CD4-positive, alpha-beta T cell (primary cell): ENCODE results near the gene ANXA8. TPM values are rescaled to one million over a fixed set of nuclear protein-coding genes. Genes with fewer than 3 reads are reported as not detected.
A peak's percentile ranks its signal among the peaks of the same experiment; 100 is the strongest.
"Not testable (repeated sequence)": the region's sequence is repeated elsewhere in the genome, so short reads cannot be mapped to it uniquely, and the experiment has no call there.

Experiments
- ATAC-seq: fragments of 200-7000 bp; cut with Tn5 transposase; one replicate; pipeline ENCODE4 v1.10.0; 2022; ENCODE audit warnings: mild to moderate bottlenecking; ENCODE audit not compliant: poor library complexity
- CTCF ChIA-PET: fragments of 350-600 bp; sonication (Branson Sonifier 250); formaldehyde crosslinking; loops from one replicate; lab custom pipeline; 2021; ENCODE audit warnings: antibody characterized with exemption, inconsistent platforms; lab: Charles Lee
- POLR2A ChIA-PET: fragments of 350-600 bp; sonication (Branson Sonifier 250); formaldehyde crosslinking; loops from one replicate; lab custom pipeline; 2021; ENCODE audit warnings: antibody characterized with exemption, inconsistent platforms; lab: Charles Lee
- DNase-seq, 14 experiments: peaks; one replicate each; pipeline ENCODE4 v3.0.0-alpha.2; 2013 to 2020; ENCODE audit warnings: mixed read lengths in 2 of 14
- H3K27ac ChIP-seq, 2 donors: one replicate each; pipeline versions ENCODE4 v1.5.1 to v1.7.0; 2013; ENCODE audit warnings: low read length in 2 of 2, low read depth in 1 of 2, mild to moderate bottlenecking in 1 of 2
- H3K27me3 ChIP-seq, 2 experiments: 1 replicate in 1 of 2; 2 replicates in 1 of 2; pipeline versions ENCODE4 v1.6.1 to v1.7.0; 2013; ENCODE audit warnings: low read length in 2 of 2, control low read depth in 1 of 2, mild to moderate bottlenecking in 1 of 2, moderate library complexity in 1 of 2; ENCODE audit not compliant: insufficient read depth in 2 of 2, control insufficient read depth in 1 of 2
- H3K36me3 ChIP-seq: one replicate; pipeline ENCODE4 v1.6.1; 2013; ENCODE audit warnings: low read length, control low read depth; ENCODE audit not compliant: insufficient read depth
- H3K4me1 ChIP-seq: one replicate; pipeline ENCODE4 v1.6.1; 2013; ENCODE audit warnings: low read length, control low read depth; ENCODE audit not compliant: insufficient read depth
- H3K4me3 ChIP-seq: one replicate; pipeline ENCODE4 v1.5.1; 2013; ENCODE audit warnings: mild to moderate bottlenecking, low read length, moderate library complexity
- H3K9me3 ChIP-seq, 2 experiments: 1 replicate in 1 of 2; 2 replicates in 1 of 2; pipeline versions ENCODE4 v1.6.1 to v1.7.0; 2013; ENCODE audit warnings: low read length in 2 of 2, mild to moderate bottlenecking in 2 of 2, control low read depth in 1 of 2, moderate library complexity in 1 of 2; ENCODE audit not compliant: control insufficient read depth in 1 of 2, insufficient read depth in 1 of 2
- H3K27ac Mint-ChIP-seq: one replicate; pipeline ENCODE4 v1.8.0; 2020; ENCODE audit warnings: mixed read lengths
- H3K27me3 Mint-ChIP-seq: one replicate; pipeline ENCODE4 v1.8.0; 2021; ENCODE audit warnings: mixed read lengths
- H3K36me3 Mint-ChIP-seq: one replicate; pipeline ENCODE4 v1.8.0; 2021; ENCODE audit warnings: low read depth, mixed read lengths
- H3K4me1 Mint-ChIP-seq: one replicate; pipeline ENCODE4 v1.8.0; 2021; ENCODE audit warnings: low read depth, mixed read lengths
- H3K4me3 Mint-ChIP-seq: one replicate; pipeline ENCODE4 v1.8.0; 2020; ENCODE audit warnings: mild to moderate bottlenecking, mixed read lengths
- H3K9me3 Mint-ChIP-seq: one replicate; pipeline ENCODE4 v1.8.0; 2020; ENCODE audit warnings: mixed read lengths
- CTCF ChIP-seq: fragments of 200-600 bp; IDR thresholded peaks from one replicate; pipeline ENCODE4 v1.8.0; 2022; ENCODE audit warnings: antibody characterized with exemption, mild to moderate bottlenecking
- intact Hi-C, 2 experiments: fragments of 100-400 bp; cut with DNase I in 1 of 2; cut with micrococcal nuclease in 1 of 2; formaldehyde crosslinking; loops; one replicate each; pipeline versions ENCODE4 v1.15.1 to v1.9.0; 2023 to 2025; cut with DNase I, micrococcal nuclease
- total RNA-seq, 174 experiments: library from RNA in 2 of 174; stranded (reverse) in 2 of 174; gene quantifications; one replicate each; pipeline ENCODE4 v1.2.3 and lab custom pipeline; 2021 to 2026

The ANXA8 gene
- total RNA-seq, 2 experiments from 2014 or later, result not detected

- H3K4me3 ChIP-seq, H3K4me3 Mint-ChIP-seq, H3K4me1 ChIP-seq, intact Hi-C loops, H3K27me3 Mint-ChIP-seq, H3K9me3 Mint-ChIP-seq, ATAC-seq, H3K36me3 Mint-ChIP-seq, CTCF ChIA-PET, H3K4me1 Mint-ChIP-seq, H3K36me3 ChIP-seq, H3K9me3 ChIP-seq, H3K27me3 ChIP-seq, H3K27ac Mint-ChIP-seq, DNase-seq, POLR2A ChIA-PET, H3K27ac ChIP-seq: not testable (repeated sequence)
Measured at GRCh38 chr10:47465216-47465917, 18.5 kb downstream of the ANXA8 start.

GRCh38 chr10:47462577-47463358, 21.1 kb downstream of the ANXA8 start:
- CTCF ChIA-PET, intact Hi-C loops, H3K4me1 ChIP-seq, H3K27me3 ChIP-seq, H3K27ac Mint-ChIP-seq, DNase-seq, ATAC-seq, H3K4me3 Mint-ChIP-seq, H3K4me3 ChIP-seq, H3K9me3 Mint-ChIP-seq, H3K27ac ChIP-seq, POLR2A ChIA-PET, H3K36me3 Mint-ChIP-seq, H3K27me3 Mint-ChIP-seq, H3K9me3 ChIP-seq, H3K4me1 Mint-ChIP-seq, H3K36me3 ChIP-seq: not testable (repeated sequence)

- H3K36me3 Mint-ChIP-seq, H3K36me3 ChIP-seq, POLR2A ChIA-PET, H3K4me3 ChIP-seq, H3K27ac ChIP-seq, intact Hi-C loops, H3K9me3 Mint-ChIP-seq, H3K4me3 Mint-ChIP-seq, H3K9me3 ChIP-seq, H3K4me1 ChIP-seq, H3K27me3 Mint-ChIP-seq, H3K27me3 ChIP-seq, DNase-seq, H3K27ac Mint-ChIP-seq, CTCF ChIA-PET, H3K4me1 Mint-ChIP-seq: not testable (repeated sequence)
- ATAC-seq, result peak; percentile 83
Measured at GRCh38 chr10:47461261-47461687, 22.6 kb downstream of the ANXA8 start.

GRCh38 chr10:47458466-47459154, 25.3 kb downstream of the ANXA8 start:
- Histone ChIP-seq H3K4me1 (no peaks in the 10 kb centered on the region), H3K27ac (no peak overlapping the region), H3K36me3 (no peaks in the 10 kb centered on the region), H3K4me3 (no peak overlapping the region), H3K9me3 (no peaks in the 10 kb centered on the region), H3K27me3 (no peaks in the 10 kb centered on the region)
- POLR2A ChIA-PET, result no interaction called here
- Mint-ChIP-seq H3K36me3 (no peaks in the 10 kb centered on the region), H3K27ac (no peak overlapping the region), H3K4me3 (no peak overlapping the region), H3K27me3 (no peaks in the 10 kb centered on the region), H3K9me3 (no peaks in the 10 kb centered on the region), H3K4me1 (no peaks in the 10 kb centered on the region)
- ATAC-seq (no peak), DNase-seq (no peak)
- TF ChIP-seq CTCF, result no peak
- intact Hi-C loops, result no loop called here
- CTCF ChIA-PET, result no interaction called here
